H1 (cell line): ENCODE results near the gene ZNF33A. TPM values are rescaled to one million over a fixed set of nuclear protein-coding genes. Genes with fewer than 3 reads are reported as not detected.
"Not testable (repeated sequence)": the region's sequence is repeated elsewhere in the genome, so short reads cannot be mapped to it uniquely, and the experiment has no call there.

ENCODE experiments used
- CTCF ChIA-PET: fragments of 300-600 bp; sonication (Branson Sonifier 250); formaldehyde crosslinking; loops from one replicate; lab custom pipeline; 2021; ENCODE audit not compliant: partially characterized antibody; lab: Charles Lee
- POLR2A ChIA-PET: fragments of 300-600 bp; sonication (Branson Sonifier 250); formaldehyde crosslinking; loops from one replicate; lab custom pipeline; 2021; ENCODE audit warnings: inconsistent platforms; ENCODE audit not compliant: partially characterized antibody; lab: Charles Lee
- DNase-seq, 2 experiments: peaks; one replicate each; pipeline versions ENCODE4 v3.0.0 to v3.0.0-alpha.2; 2010 to 2022; ENCODE audit warnings: low spot score in 2 of 2, low read depth in 1 of 2, mixed read lengths in 1 of 2
- FAIRE-seq: peaks from 2 replicates; lab custom pipeline; 2011; peaks lifted over from hg19 to GRCh38; lab: Jason Lieb, UNC
- H2AFZ ChIP-seq: 2 replicates; pipeline ENCODE4 v1.8.1; 2012; ENCODE audit warnings: low read length, inconsistent platforms
- H2AK5ac ChIP-seq: 2 replicates; pipeline ENCODE4 v1.6.1; 2013; ENCODE audit warnings: low read depth, low read length
- H2BK120ac ChIP-seq: replicated peaks from 2 replicates; pipeline ENCODE3; 2013; ENCODE audit warnings: low read depth, low read length, inconsistent platforms
- H2BK12ac ChIP-seq: 2 replicates; pipeline ENCODE4 v1.6.1; 2013; ENCODE audit warnings: low read depth, low read length
- H2BK15ac ChIP-seq: 2 replicates; pipeline ENCODE4 v1.6.1; 2013; ENCODE audit warnings: low read length
- H2BK20ac ChIP-seq: 2 replicates; pipeline ENCODE4 v1.6.1; 2013; ENCODE audit warnings: low read length
- H2BK5ac ChIP-seq: 2 replicates; pipeline ENCODE4 v1.6.1; 2013; ENCODE audit warnings: low read depth, low read length
- H3K14ac ChIP-seq: 2 replicates; pipeline ENCODE4 v1.6.1; 2013; ENCODE audit warnings: inconsistent platforms; ENCODE audit not compliant: insufficient read length
- H3K18ac ChIP-seq: 2 replicates; pipeline ENCODE4 v1.6.1; 2013; ENCODE audit warnings: low read length; ENCODE audit errors: extremely low read depth
- H3K23ac ChIP-seq: 2 replicates; pipeline ENCODE4 v1.6.1; 2013; ENCODE audit warnings: inconsistent platforms; ENCODE audit not compliant: insufficient read length
- H3K23me2 ChIP-seq: 2 replicates; pipeline ENCODE4 v1.6.1; 2013; ENCODE audit warnings: low read depth, low read length
- H3K27ac ChIP-seq: 2 replicates; pipeline ENCODE4 v1.6.1; 2011; ENCODE audit warnings: low read depth, low read length, inconsistent platforms
- H3K27me3 ChIP-seq, 4 experiments: replicated peaks in 1 of 4; 1 replicate in 1 of 4; 2 replicates in 3 of 4; pipeline versions ENCODE4 v1.6.1 to v1.8.1; 2011 to 2013; ENCODE audit warnings: low read length in 3 of 4, mild to moderate bottlenecking in 3 of 4, inconsistent platforms in 2 of 4, mixed read lengths in 2 of 4, moderate library complexity in 1 of 4; ENCODE audit not compliant: control insufficient read depth in 3 of 4, insufficient read depth in 3 of 4; ENCODE audit errors: extremely low read depth in 1 of 4
- H3K36me3 ChIP-seq, 4 experiments: 2 replicates each; pipeline versions ENCODE4 v1.6.1 to v1.8.1; 2011 to 2013; ENCODE audit warnings: mild to moderate bottlenecking in 4 of 4, low read length in 3 of 4, moderate library complexity in 2 of 4, control low read depth in 1 of 4, inconsistent platforms in 1 of 4; ENCODE audit not compliant: insufficient read depth in 4 of 4, control insufficient read depth in 2 of 4
- H3K4ac ChIP-seq: replicated peaks from 2 replicates; pipeline ENCODE3; 2013; ENCODE audit warnings: low read length, low read depth, mixed read lengths, inconsistent platforms; ENCODE audit not compliant: insufficient read length
- H3K4me1 ChIP-seq, 4 experiments: replicated peaks in 1 of 4; 1 replicate in 1 of 4; 2 replicates in 3 of 4; pipeline versions ENCODE4 v1.6.1 to v1.8.1; 2011 to 2013; ENCODE audit warnings: low read length in 3 of 4, inconsistent platforms in 2 of 4, mixed read lengths in 1 of 4; ENCODE audit not compliant: insufficient read depth in 4 of 4, control insufficient read depth in 3 of 4
- H3K4me2 ChIP-seq, 2 experiments: 2 replicates each; pipeline versions ENCODE4 v1.6.1 to v1.8.1; 2011 to 2013; ENCODE audit warnings: low read depth in 2 of 2, low read length in 2 of 2, control low read depth in 1 of 2, inconsistent platforms in 1 of 2, mild to moderate bottlenecking in 1 of 2; ENCODE audit not compliant: insufficient read depth in 1 of 2
- H3K4me3 ChIP-seq, 4 experiments: fragments of 200-600, 300-600 bp in 1 of 4; sonication (generic), shearing (Covaris generic), sonication (Bioruptor Twin) in 1 of 4; 2 replicates each; pipeline versions ENCODE4 v1.5.1 to v1.8.1; 2011 to 2016; ENCODE audit warnings: low read length in 4 of 4, low read depth in 3 of 4, control low read depth in 2 of 4, inconsistent platforms in 2 of 4, mild to moderate bottlenecking in 2 of 4, mixed read lengths in 1 of 4, moderate library complexity in 1 of 4; ENCODE audit not compliant: insufficient read depth in 2 of 4; ENCODE audit errors: extremely low read depth in 1 of 4
- H3K56ac ChIP-seq: replicated peaks from 2 replicates; pipeline ENCODE3; 2013; ENCODE audit warnings: low read depth, mild to moderate bottlenecking, mixed read lengths, low read length, inconsistent platforms; ENCODE audit not compliant: insufficient read length
- H3K79me1 ChIP-seq: 2 replicates; pipeline ENCODE4 v1.6.1; 2013; ENCODE audit warnings: low read depth, low read length, control low read depth
- H3K79me2 ChIP-seq, 2 experiments: 2 replicates each; pipeline versions ENCODE4 v1.6.1 to v1.8.1; 2012 to 2013; ENCODE audit warnings: low read length in 2 of 2, mild to moderate bottlenecking in 2 of 2, inconsistent platforms in 1 of 2; ENCODE audit not compliant: insufficient read depth in 2 of 2, control insufficient read depth in 1 of 2
- H3K9ac ChIP-seq, 4 experiments: replicated peaks in 1 of 4; 1 replicate in 1 of 4; 2 replicates in 3 of 4; pipeline versions ENCODE4 v1.6.1 to v1.8.1; 2011 to 2013; ENCODE audit warnings: low read depth in 3 of 4, low read length in 3 of 4, control low read depth in 2 of 4, mild to moderate bottlenecking in 2 of 4, moderate library complexity in 2 of 4, inconsistent platforms in 1 of 4; ENCODE audit errors: extremely low read depth in 1 of 4
- H3K9me3 ChIP-seq, 2 experiments: 2 replicates each; pipeline versions ENCODE4 v1.6.1 to v1.8.1; 2012 to 2013; ENCODE audit warnings: mild to moderate bottlenecking in 2 of 2, moderate library complexity in 2 of 2, control low read depth in 1 of 2, inconsistent platforms in 1 of 2, low read depth in 1 of 2, low read length in 1 of 2, mixed read lengths in 1 of 2; ENCODE audit not compliant: insufficient read depth in 2 of 2
- H4K20me1 ChIP-seq, 2 experiments: replicated peaks in 1 of 2; 2 replicates each; pipeline versions ENCODE3 to v1.8.1; 2011 to 2013; ENCODE audit warnings: inconsistent platforms in 2 of 2, low read length in 2 of 2, mild to moderate bottlenecking in 1 of 2; ENCODE audit not compliant: insufficient read depth in 2 of 2, control insufficient read depth in 1 of 2
- H4K5ac ChIP-seq: 2 replicates; pipeline ENCODE4 v1.6.1; 2013; ENCODE audit warnings: low read length, low read depth, mixed read lengths, inconsistent platforms; ENCODE audit not compliant: insufficient read length
- H4K8ac ChIP-seq: 2 replicates; pipeline ENCODE4 v1.8.0; 2013; ENCODE audit warnings: mild to moderate bottlenecking, moderate library complexity, low read length, inconsistent platforms; ENCODE audit not compliant: insufficient read depth; ENCODE audit errors: extremely low read depth
- H4K91ac ChIP-seq: replicated peaks from 2 replicates; pipeline ENCODE3; 2013; ENCODE audit warnings: low read length, mixed read lengths, inconsistent platforms; ENCODE audit not compliant: insufficient read length
- ZNF274 ChIP-seq: IDR thresholded peaks from 2 replicates; pipeline ENCODE4 v1.7.0; 2012; ENCODE audit warnings: low read length, borderline replicate concordance; ENCODE audit errors: extremely low read depth
- WGBS, 2 experiments: shearing (Covaris generic) in 1 of 2; methylation state at CpG; one replicate each; pipeline versions ENCODE4 v1.1.6 to v1.1.7; 2013 to 2015; ENCODE audit warnings: low lambda C conversion rate in 2 of 2, mixed read lengths in 2 of 2, inconsistent platforms in 1 of 2, low coverage in 1 of 2, missing lambda C conversion rate in 1 of 2; ENCODE audit not compliant: insufficient replicate concordance in 2 of 2, insufficient coverage in 1 of 2, insufficient read length in 1 of 2; ENCODE audit errors: extremely low coverage in 1 of 2, missing lambda C conversion rate in 1 of 2; 5-methylcytosine and 5-hydroxymethylcytosine counted together
- polyA plus RNA-seq, 7 experiments: library from polyadenylated mRNA; depleted of rRNA in 3 of 7; stranded (reverse) in 5 of 7; unstranded in 2 of 7; fragments of >200 nt in 5 of 7; fragments of 200-250 nt in 2 of 7; gene quantifications; 1 replicate in 5 of 7; 2 replicates in 1 of 7; 4 replicates in 1 of 7; pipeline versions ENCODE4 v1.2.1 to v1.2.3, GENCODE V29; 2011 to 2013; ENCODE audit warnings: missing spikeins in 2 of 7, mixed read lengths in 2 of 7
- total RNA-seq: library from RNA; stranded (reverse); fragmentation: NEBNext Ultra II Directional; extraction: Animal tissue kit (Norgen Biotek cat#: 25700); gene quantifications from 2 replicates; pipeline ENCODE4 v1.2.1, GENCODE V29; 2021

The ZNF33A gene
- total and polyA plus RNA-seq, 2 of the 8 experiments (the other 6 are each of a cell fraction or from before 2014, with no cell fraction given) = 6.0 to 48.3 TPM

GRCh38 chr10:38055274-38055894, 44.9 kb downstream of the ZNF33A start:
- H3K18ac ChIP-seq, H3K9ac ChIP-seq, POLR2A ChIA-PET, H3K23ac ChIP-seq, H3K4me2 ChIP-seq, H3K27ac ChIP-seq, H3K79me1 ChIP-seq, H3K56ac ChIP-seq, H3K27me3 ChIP-seq, H2BK120ac ChIP-seq, H2BK12ac ChIP-seq, H3K4me1 ChIP-seq, H4K8ac ChIP-seq, H3K23me2 ChIP-seq, H2AFZ ChIP-seq, H2AK5ac ChIP-seq, CTCF ChIA-PET, DNase-seq, H3K4me3 ChIP-seq, H3K14ac ChIP-seq, FAIRE-seq, H2BK5ac ChIP-seq, H4K20me1 ChIP-seq: not testable (repeated sequence)
- WGBS, 2 experiments = 97% methylated on average over 5 of the region's 5 CpGs; no CpG with 5 or more reads in 1 of the 2 experiments
- peaks cover 9 to 68% (median 32%) of the 10 kb centered on the region in 4 experiments; a peak in 6 of 8 replicates for H3K36me3 ChIP-seq
- H3K9me3 ChIP-seq = peaks cover 55 to 60% of the 10 kb centered on the region in 2 experiments
- TF ChIP-seq ZNF274 = peak; percentile 61
- TF ChIP-seq, all 59 proteins: peak for 1; not testable (repeated sequence) for 58
- H3K79me2 ChIP-seq, H3K4ac ChIP-seq, H4K91ac ChIP-seq, H4K5ac ChIP-seq, H2BK15ac ChIP-seq, H2BK20ac ChIP-seq: not testable (repeated sequence)
